ENCODE data around the gene PCDHGC4.
A peak's percentile ranks its signal among the peaks of the same experiment; 100 is the strongest.

PCDHGC4 gene

DNA sequence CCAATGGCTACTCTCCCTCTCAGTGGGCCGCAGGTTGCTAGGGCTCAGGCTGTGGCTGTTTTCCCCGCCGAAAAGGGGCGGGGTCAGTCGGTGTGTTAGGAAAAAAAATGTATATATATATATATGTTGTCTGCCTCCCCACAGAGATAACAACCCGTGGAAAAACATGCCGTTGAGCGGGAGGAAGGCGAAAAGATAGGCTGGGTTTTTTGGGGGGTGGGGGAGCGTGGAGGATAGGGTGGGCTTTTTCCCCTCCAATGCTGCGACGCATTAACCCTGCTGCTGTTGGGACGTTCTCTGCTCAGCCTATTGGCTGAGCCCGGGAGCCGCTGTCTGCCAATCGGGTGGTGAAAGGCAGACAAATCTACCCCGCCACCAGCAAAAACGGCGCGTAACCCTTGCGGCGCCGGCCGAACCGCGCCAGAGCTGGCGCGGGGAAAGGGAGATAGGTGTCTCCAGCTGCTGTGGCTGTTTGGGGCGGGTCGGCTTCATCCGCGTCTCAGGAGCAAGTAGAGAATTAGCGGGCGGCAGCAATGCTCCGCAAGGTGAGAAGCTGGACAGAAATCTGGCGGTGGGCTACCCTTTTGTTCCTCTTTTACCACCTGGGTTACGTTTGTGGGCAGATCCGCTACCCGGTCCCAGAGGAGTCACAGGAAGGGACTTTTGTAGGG lies at the start of gene PCDHGC4:
PCDHGC4 (plus strand) TSS at position 390 of the 671 bp plus-strand sequence; CDS start at position 534, 144 bp downstream.
- DNase-seq (ENCODE audit: low read depth, low spot score), result no peak
- H3K4me3 ChIP-seq (ENCODE audit: low read depth, low read length), result peak within 1 kb of the TSS; percentile 36
- TF ChIP-seq, protein P1, sequence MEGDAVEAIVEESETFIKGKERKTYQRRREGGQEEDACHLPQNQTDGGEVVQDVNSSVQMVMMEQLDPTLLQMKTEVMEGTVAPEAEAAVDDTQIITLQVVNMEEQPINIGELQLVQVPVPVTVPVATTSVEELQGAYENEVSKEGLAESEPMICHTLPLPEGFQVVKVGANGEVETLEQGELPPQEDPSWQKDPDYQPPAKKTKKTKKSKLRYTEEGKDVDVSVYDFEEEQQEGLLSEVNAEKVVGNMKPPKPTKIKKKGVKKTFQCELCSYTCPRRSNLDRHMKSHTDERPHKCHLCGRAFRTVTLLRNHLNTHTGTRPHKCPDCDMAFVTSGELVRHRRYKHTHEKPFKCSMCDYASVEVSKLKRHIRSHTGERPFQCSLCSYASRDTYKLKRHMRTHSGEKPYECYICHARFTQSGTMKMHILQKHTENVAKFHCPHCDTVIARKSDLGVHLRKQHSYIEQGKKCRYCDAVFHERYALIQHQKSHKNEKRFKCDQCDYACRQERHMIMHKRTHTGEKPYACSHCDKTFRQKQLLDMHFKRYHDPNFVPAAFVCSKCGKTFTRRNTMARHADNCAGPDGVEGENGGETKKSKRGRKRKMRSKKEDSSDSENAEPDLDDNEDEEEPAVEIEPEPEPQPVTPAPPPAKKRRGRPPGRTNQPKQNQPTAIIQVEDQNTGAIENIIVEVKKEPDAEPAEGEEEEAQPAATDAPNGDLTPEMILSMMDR (IDR thresholded peaks at IDR 0.05; ENCODE audit: insufficient read depth, low read length, missing control alignments), result no peak
- ChIA-PET CTCF (interaction anchor here (0.6 to 37.5 kb wide), 9 partner anchors 8 to 73 kb away, joined by 3 to 856 read pairs (median 4); partner anchors contain the start of genes PCDHGA12 and PCDHGC3), POLR2A (interaction anchor here (1.0 to 1.2 kb wide), 3 partner anchors 8 to 29 kb away, joined by 3 read pairs; no protein-coding TSS in a partner anchor)

DNA sequence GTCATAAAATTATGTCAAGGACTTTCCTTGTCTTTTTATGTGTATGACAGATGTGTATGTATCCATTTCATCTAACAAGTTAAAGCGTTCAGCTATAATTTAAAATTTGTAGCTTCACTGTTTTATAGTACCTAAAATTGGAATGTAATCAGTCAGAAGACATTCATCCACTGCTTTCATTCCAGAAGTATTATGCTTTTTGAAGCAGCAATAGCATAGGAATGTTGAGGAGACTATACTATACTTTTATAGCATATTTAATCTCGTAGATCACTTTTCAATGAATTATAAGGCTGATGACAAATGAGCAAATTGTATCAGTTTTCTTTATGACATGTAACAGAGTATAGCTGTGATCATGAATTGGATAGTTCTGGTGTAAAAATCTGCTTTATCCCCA lies 47.6 kb upstream of the PCDHGC4 start:
- CTCF ChIA-PET, result interaction anchor here (1.0 to 5.0 kb wide), 10 partner anchors 10 to 127 kb away, joined by 3 to 35 read pairs (median 4); partner anchors contain the start of gene PCDHGA11
- no peak for DNase-seq (ENCODE audit: low read depth, low spot score)
- POLR2A ChIA-PET, result interaction anchor here (0.9 to 1.2 kb wide), 3 partner anchors 39 to 84 kb away, joined by 4 to 6 read pairs (median 5); partner anchors contain the start of genes PCDHGC3 and PCDHGC5
- H3K4me3 ChIP-seq (ENCODE audit: low read depth, low read length), result no peak overlapping the region
- TF ChIP-seq, protein P1 (IDR thresholded peaks at IDR 0.05; ENCODE audit: insufficient read depth, low read length, missing control alignments), result no peak

DNA sequence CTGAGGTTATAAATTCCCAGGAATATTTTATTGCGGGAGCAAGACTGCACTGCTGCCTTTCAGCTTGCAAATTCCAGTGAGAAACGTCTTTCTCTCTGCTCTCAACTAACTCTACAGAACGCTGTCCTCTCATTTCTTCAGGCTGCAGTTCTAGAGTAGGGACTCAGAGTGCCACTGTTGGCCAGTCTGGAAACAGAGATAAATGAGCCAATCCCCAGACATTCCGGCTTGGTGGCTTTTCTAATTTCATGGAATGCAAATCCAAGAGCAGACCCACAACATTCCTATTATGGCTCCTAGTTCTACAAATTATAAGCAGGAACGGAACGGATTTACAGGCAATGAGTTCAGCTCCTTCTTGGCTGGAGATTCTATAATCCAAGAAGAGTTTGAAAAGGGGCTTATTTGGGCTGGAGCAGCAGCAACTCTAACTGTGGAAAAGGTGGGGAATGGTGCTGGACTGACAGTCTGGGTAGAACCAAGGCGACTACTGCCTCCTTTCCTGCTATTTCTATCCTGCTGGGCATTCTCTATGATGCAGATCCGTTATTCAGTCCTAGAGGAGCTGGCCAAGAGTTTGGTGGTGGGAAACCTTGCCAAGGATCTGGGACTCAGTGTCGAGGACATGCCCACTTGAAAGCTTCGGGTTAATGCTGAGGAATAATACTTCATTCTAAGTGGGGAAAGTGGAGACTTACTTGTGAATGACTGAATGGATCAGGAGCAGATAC lies 45.3 kb upstream of the PCDHGC4 start:
- DNase-seq (ENCODE audit: low read depth, low spot score), result no peak
- CTCF ChIA-PET, result interaction anchor here (0.8 to 5.0 kb wide), 11 partner anchors 9 to 118 kb away, joined by 3 to 35 read pairs (median 4); partner anchors contain the start of genes PCDHGA10, PCDHGA11, PCDHGA12 and PCDHGB7
- POLR2A ChIA-PET, result interaction anchor here (0.7 kb wide), 1 partner anchor 118 kb away, joined by 4 read pairs; no protein-coding TSS in a partner anchor
- no peak overlapping the region for H3K4me3 ChIP-seq (ENCODE audit: low read depth, low read length)
- TF ChIP-seq, protein P1 (IDR thresholded peaks at IDR 0.05; ENCODE audit: insufficient read depth, low read length, missing control alignments), result no peak

DNA sequence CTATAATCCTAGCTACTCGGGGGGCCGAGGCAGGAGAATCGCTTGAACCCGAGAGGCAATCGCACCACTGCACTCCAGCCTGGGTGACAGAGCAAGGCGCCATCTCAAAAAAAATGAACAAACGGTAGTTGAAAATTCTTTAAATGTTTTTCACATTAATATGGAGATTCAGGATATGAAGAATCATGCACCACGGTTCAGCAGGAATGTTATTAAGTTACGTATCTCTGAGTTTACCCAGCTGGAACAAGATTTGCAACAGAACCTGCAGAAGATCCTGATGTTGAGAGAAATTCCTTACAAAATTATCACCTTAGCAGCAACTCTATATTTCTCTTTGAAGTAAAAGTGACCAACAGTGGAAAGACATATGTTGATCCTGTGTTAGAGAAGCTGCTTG lies 44.5 kb upstream of the PCDHGC4 start:
- CTCF ChIA-PET, result interaction anchor here (0.8 to 5.0 kb wide), 5 partner anchors 10 to 118 kb away, joined by 3 to 35 read pairs (median 12); partner anchors contain the start of genes PCDHGA10 and PCDHGA12
- no peak for DNase-seq (ENCODE audit: low read depth, low spot score)
- H3K4me3 ChIP-seq (ENCODE audit: low read depth, low read length), result no peak overlapping the region
- POLR2A ChIA-PET, result no interaction called here
- TF ChIP-seq, protein P1 (IDR thresholded peaks at IDR 0.05; ENCODE audit: insufficient read depth, low read length, missing control alignments), result no peak

DNA sequence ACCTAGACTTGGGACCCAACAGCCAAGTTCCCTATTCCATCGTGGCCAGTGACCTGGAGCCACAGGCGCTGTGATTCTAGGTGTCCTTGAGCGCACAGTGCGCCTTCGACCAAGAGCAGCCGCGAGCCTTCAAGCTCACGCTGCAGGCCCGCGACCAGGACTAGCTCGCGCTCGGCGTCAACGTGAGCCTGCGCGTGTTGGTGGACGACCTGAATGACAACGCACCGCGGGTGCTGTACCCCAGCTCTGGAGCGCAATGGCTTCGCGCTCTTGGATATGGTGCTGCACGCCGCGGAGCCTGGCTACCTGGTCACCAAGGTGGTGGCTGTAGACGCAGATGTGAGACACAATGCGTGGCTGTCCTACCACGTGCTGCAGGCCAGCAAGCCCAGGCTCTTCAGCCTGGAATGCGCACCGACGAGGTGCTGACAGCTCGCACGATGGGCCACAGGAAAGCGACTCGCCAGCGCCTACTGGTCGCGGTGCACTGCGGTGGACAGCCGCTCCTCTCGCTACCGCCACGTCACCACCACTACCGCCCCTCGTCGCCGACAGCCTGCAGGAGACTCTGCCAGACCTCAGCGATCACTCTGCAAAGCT lies 43.2 kb upstream of the PCDHGC4 start:
- POLR2A ChIA-PET, result no interaction called here
- TF ChIP-seq, protein P1 (IDR thresholded peaks at IDR 0.05; ENCODE audit: insufficient read depth, low read length, missing control alignments), result no peak
- CTCF ChIA-PET, result interaction anchor here (0.5 to 2.4 kb wide), 4 partner anchors 83 to 122 kb away, joined by 3 to 9 read pairs (median 3); partner anchors contain the start of gene PCDHGA1

More for the DNA sequence above, 43.2 kb upstream of the PCDHGC4 start:
- no peak for DNase-seq (ENCODE audit: low read depth, low spot score)
- H3K4me3 ChIP-seq (ENCODE audit: low read depth, low read length), result no peak overlapping the region
